Stimulated activated CD8-positive, alpha-beta memory T cell treated with anti-CD3 and anti-CD28 coated beads, Interleukin-7, amount 100 ng/mL, for 48 hours (primary cell): ENCODE data around the gene MKNK1.
A peak's percentile ranks its signal among the peaks of the same experiment; 100 is the strongest.

ENCODE experiments used
- DNase-seq, 2 donors: peaks; one replicate each; pipeline ENCODE4 v3.0.0-alpha.2; 2020; ENCODE audit warnings: low read depth in 1 of 2; ENCODE audit errors: extremely low read depth in 1 of 2

Gene MKNK1

GRCh38 chr1:46525253-46525983 lies 78.7 kb downstream of the MKNK1 start:
- DNase-seq, result no peak

- DNase-seq, result no peak
Measured at GRCh38 chr1:46524843-46525242, 79.2 kb downstream of the MKNK1 start.

GRCh38 chr1:46523496-46524353 lies 80.3 kb downstream of the MKNK1 start:
- no peak for DNase-seq

DNA sequence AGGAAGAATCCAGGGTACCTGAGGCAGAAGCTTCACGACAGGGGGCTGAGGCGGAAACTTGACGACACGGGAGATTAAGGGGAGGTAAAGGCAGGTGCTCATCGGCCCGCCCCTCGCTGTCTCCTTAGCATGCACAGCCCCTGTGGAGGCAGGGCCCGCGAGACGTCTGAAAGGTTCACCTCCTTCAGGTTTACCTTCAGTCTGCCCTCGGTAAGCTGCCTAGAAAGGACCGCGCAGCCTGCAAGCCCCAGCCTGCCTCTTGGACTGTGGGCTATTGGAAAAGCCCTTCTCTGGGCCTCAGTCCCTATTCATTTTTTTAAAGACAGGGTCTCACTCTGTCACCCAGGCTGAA lies 81.1 kb downstream of the MKNK1 start:
- no peak for DNase-seq

DNA sequence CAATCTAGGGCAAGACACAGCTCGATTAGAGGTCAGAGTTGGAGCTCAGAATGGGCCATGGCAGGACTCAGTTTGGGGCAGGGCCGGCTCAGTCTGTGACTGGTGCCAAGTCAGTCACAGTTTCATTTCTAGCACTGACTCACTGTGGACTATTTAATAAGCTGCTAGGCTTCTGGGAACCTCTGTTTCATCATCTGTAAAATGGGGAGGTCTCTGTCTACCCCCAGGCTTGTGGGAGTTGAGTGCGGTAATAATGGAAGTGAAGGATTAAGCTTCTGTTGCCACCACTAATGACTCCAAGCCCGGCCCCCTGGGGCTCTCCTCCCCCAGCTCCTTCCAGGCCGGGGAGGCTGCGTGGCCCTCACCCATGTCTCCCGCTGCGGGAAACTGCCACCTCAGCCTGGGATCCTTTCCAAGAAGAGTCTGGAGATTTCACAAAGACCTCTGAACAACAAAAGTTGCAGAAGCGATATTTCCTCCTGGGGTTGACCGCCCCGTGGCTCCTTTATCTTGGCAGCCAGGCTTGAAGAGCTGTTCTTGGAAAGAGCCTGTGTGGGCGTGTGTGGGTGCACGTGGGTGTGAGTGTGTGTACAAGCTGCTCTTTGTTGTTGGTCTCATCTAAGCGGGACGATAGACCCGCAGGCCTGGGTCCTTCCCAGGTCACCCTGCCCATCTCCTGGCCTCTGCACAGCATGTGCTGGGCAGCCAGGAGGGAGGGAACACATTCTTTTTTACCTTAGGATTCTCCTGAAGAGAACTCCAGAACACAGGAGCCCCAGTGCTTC lies 81.7 kb downstream of the MKNK1 start:
- peak in 1 of 2 donors; percentile 40 for DNase-seq

GRCh38 chr1:46521414-46521813 lies 82.7 kb downstream of the MKNK1 start:
- DNase-seq, result no peak

DNA sequence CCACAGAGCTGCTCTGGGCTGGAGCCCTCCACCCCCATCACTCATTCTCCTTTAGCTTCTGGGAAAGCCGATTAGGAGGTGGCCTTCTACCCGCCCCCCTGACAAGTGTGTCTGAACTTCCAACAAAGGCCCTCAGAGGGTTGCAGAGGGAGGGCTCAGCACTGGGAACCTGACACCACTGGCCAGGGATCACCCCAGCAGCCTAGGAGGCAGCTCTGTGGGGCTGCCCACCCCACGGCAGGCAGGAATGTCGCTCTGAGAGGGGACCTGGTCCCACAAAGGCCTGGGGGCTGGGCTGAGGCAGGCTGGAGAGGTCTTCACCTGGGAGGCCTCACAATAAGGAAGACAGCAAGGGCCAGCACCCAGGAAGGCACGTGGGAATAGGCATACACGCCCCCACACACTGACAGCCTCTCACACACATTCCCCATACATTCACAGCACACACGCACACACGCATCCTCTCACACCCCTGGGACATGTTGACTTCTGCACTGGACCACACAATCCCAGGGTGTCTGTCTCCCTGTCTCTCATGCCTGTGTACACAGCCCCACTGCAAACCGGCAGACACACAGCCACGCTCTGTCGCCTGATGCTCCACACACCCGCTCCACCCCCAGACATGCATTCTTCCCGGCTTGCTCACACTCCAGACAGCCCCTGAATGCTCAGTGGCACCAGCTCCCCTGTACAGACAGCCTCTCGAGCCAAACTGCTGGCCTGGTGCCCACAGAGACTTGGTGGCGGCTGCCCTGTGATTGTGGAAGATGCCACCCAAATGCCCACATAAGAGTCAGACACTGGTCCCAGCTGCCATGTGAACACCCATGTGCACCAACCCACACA lies 83.8 kb downstream of the MKNK1 start:
- DNase-seq, result no peak

DNA sequence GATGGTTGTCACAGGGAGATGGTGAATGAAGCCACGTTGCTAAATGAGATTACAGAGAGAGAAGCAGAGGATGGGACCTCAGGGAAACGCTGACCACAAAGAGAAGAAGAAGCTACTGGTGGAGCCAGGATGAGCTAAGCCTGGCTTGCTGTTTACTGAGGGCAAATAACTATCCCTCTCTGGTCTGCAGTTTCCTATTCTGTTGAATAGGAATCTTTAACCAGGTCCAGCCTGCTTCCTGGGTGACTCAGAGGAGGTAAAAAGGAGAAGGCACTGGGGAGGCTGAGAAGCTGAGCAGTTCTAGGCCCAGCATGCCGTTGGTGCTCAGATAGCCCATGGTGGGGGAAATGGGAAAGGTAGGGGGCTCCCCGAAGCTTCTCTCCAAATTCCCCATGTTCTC lies 84.9 kb downstream of the MKNK1 start:
- no peak for DNase-seq

- no peak for DNase-seq
Measured at GRCh38 chr1:46517932-46518498, 86.1 kb downstream of the MKNK1 start.

DNA sequence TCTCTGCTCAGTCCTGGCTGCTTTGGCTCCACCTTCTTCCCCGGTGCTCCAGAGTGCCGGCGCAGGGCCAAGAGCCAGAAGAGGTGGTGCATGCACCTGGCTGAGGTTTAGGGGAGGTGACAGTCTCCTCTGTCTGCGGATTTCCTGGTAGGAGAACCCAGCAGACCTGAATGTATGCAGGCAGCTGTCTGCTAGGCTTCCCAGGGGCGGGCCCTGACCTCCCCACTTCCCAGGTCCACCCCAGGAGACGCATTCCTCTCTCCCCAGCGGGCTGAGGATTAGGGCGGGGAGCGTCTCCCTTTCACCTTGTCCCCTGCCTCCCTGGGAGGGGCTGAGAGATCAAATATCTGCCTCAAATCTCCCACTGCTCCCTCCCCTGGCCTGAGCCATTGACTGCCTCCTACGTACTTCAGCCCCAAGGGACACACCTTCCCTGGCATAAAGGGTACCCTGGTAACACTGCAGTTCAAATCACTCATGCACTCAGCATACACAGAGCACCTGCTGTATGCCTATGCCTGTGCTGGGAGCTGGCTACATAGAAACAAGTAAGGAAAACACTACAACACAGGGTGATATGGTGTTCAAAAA lies 87.0 kb downstream of the MKNK1 start:
- DNase-seq, result no peak

DNA sequence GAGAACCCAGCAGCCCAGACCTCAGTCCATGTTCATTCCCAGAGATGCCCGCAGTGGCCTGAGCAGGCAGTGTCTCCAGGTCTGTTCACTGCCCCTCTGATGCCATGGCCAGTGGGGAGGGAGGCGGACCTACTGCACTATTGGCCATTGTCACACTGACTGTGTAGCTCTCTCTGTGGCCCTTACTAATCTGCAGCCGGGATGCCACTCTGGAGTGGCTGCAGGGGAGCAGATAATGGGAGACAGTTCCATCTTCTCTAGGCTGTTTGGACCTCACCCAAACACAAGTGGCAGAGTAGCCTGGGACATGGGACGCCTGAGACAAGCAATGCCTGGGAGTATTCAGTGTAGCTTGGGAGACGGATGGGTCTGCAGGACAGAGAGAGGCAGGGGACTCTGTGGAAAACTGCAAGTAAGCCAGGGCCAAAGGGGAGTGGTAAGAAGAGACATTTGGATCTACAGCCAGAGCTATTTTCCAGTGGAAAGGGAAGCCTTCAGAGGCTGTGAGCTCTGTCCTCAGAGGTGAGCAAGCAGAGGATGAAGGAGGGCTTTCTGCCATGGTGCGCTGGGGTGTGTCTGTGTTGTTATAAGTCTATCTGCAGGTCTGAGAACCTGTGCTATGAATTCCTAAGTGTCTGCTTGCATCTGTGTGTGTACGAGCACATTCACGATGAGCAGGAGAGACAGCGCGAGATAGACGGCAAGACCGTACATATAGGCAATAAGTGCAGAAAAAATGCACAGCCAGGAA lies 87.7 kb downstream of the MKNK1 start:
- DNase-seq, result no peak

- DNase-seq, result no peak
Measured at GRCh38 chr1:46515576-46515975, 88.5 kb downstream of the MKNK1 start.

DNA sequence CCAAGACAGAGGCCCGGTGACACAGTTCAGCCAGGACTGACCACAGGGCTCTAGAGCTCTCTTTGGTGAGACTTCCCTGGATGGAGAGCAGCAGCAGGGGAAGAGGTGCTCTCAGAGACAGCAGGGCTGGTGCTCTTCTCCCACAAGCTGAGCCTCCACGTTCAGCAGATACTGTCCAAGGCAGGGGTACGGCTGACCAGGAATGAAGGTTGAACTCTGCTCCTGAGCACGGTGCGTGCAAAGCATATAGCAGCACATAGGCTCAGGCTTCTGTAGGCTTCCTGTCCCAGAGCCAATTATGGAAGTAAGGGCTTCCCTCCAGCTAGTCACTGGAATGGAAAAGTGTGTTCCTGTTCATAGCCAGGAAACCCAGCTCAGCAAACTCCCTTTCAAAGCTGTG lies 90.5 kb downstream of the MKNK1 start:
- no peak for DNase-seq

DNA sequence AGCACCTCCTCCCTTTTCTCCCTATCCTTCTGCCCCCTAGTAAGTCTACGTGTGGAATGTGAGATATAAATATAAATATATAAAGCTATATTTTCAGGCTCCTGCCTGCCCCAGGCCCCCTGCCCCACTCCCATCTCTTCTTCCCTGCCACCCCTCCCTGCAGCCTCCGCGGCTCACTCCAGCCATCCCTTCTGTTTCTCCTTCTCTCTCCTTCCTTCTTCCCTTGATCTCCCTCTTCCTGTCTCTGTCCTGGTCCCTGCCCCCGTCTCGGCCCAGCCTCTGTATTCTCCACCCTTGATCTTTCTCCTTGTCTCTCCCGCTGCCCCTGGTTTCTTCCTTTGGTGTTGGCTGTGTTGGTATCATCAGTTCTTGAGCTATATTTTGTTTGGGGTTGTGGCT lies 91.3 kb downstream of the MKNK1 start:
- DNase-seq, result no peak

DNA sequence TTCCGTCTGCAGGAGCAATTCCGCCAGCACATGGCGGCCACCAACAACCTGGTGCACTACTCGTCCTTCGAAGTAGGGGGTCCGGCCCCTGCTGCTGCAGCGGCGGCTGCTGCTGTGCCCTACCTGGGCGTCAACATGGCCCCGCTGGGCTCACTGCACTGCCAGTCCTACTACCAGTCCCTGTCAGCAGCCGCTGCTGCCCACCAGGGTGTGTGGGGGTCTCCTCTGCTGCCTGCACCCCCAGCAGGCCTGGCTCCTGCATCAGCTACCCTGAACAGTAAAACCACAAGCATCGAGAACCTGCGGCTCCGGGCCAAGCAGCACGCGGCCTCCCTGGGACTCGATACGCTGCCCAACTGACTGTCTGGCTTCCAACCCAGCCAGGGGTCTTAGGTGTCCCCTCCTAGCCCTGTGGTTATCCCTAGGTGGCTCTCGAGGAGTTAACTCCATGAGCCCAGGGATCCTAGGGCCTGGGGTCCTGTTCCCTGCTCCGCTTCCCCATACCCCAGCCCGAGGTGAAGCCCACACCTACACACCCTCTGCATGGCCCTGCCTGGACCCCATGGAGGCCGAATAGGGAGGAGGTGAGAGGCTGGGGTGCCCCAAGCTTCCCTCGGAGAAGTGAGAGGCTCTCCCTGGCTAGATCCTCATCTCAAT lies 91.8 kb downstream of the MKNK1 start:
- DNase-seq, result no peak

DNA sequence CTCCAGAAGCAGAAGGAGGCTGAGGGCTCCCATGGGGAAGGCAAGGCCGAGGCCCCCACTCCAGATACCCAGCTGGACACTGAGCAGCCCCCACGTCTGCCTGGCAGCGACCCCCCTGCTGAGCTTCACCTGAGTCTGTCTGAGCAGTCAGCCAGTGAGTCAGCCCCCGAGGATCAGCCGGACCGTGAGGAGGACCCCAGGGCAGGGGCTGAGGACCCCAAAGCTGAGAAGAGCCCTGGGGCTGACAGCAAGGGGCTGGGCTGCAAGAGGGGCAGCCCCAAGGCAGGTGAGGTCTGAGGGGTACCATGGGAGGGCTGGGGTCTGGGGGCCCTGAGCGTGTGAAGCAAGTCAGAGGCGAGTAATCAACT lies 93.1 kb downstream of the MKNK1 start:
- DNase-seq, result no peak

GRCh38 chr1:46510341-46510997 lies 93.6 kb downstream of the MKNK1 start:
- DNase-seq, result no peak

- no peak for DNase-seq
Measured at GRCh38 chr1:46508757-46509156, 95.3 kb downstream of the MKNK1 start.
